ENCODE data around the gene PPBP.

Gene PPBP

GRCh38 chr4:74021601-74022000 is 33.6 kb upstream of the PPBP start:
- Histone ChIP-seq H3K27me3 (ENCODE audit: control insufficient read depth in 1 of 2, insufficient read depth in 1 of 2, low read length in 2 of 2) (no peaks in the 10 kb centered on the region), H3K79me1 (replicated peaks; ENCODE audit: low read length, poor library complexity, severe bottlenecking) (no peaks in the 10 kb centered on the region), H4K8ac (ENCODE audit: low read length) (no peak overlapping the region), H3K9ac (ENCODE audit: low read length) (no peak overlapping the region), H3K18ac (ENCODE audit: low read depth in 1 of 2, low read length in 2 of 2) (no peak overlapping the region), H2BK120ac (ENCODE audit: low read depth, low read length) (no peak overlapping the region), H4K91ac (ENCODE audit: low read length) (no peak overlapping the region), H3K36me3 (ENCODE audit: control insufficient read depth in 1 of 2, insufficient read depth in 2 of 2, low read depth in 1 of 2, low read length in 2 of 2) (no peaks in the 10 kb centered on the region), H3K23ac (ENCODE audit: low read length in 2 of 2) (no peak overlapping the region), H2BK12ac (ENCODE audit: low read length in 2 of 2) (no peak overlapping the region), H3K4me3 (ENCODE audit: insufficient read depth in 1 of 2, low read depth in 1 of 2, low read length in 2 of 2) (no peak overlapping the region), H3K27ac (ENCODE audit: low read length, poor library complexity, severe bottlenecking) (no peak overlapping the region), H3K4me2 (ENCODE audit: low read length, poor library complexity, severe bottlenecking) (no peak overlapping the region), H3K4me1 (ENCODE audit: control insufficient read depth, insufficient read depth, low read depth, low read length) (no peaks in the 10 kb centered on the region), H2AK5ac (ENCODE audit: low read length, severe bottlenecking) (no peak overlapping the region), H2AFZ (ENCODE audit: low read depth, low read length) (no peak overlapping the region), H2BK15ac (ENCODE audit: low read depth, poor library complexity, severe bottlenecking) (no peak overlapping the region), H3K14ac (ENCODE audit: low read length in 2 of 2) (no peak overlapping the region), H3K4ac (ENCODE audit: low read depth in 1 of 2, low read length in 2 of 2) (no peak overlapping the region), H3K9me3 (ENCODE audit: control insufficient read depth, low read length) (peaks cover 15% of the 10 kb centered on the region), H2BK5ac (ENCODE audit: low read depth, low read length, poor library complexity, severe bottlenecking) (no peak overlapping the region)
- WGBS, result 67% methylated on average over 1 of the region's 2 CpGs
- no peak for DNase-seq

GRCh38 chr4:74018771-74019170 is 30.8 kb upstream of the PPBP start:
- Histone ChIP-seq H2BK5ac (ENCODE audit: low read depth, low read length, poor library complexity, severe bottlenecking) (no peak overlapping the region), H2AK5ac (ENCODE audit: low read length, severe bottlenecking) (no peak overlapping the region), H3K36me3 (ENCODE audit: control insufficient read depth in 1 of 2, insufficient read depth in 2 of 2, low read depth in 1 of 2, low read length in 2 of 2) (no peaks in the 10 kb centered on the region), H2BK15ac (ENCODE audit: low read depth, poor library complexity, severe bottlenecking) (no peak overlapping the region), H3K27ac (ENCODE audit: low read length, poor library complexity, severe bottlenecking) (no peak overlapping the region), H3K9ac (ENCODE audit: low read length) (no peak overlapping the region), H3K23ac (ENCODE audit: low read length in 2 of 2) (no peak overlapping the region), H3K4ac (ENCODE audit: low read depth in 1 of 2, low read length in 2 of 2) (no peak overlapping the region), H4K8ac (ENCODE audit: low read length) (no peak overlapping the region), H4K91ac (ENCODE audit: low read length) (no peak overlapping the region), H3K4me2 (ENCODE audit: low read length, poor library complexity, severe bottlenecking) (no peak overlapping the region), H2BK12ac (ENCODE audit: low read length in 2 of 2) (peak overlapping the region in 1 of 2 experiments; percentile 88), H3K14ac (ENCODE audit: low read length in 2 of 2) (peak overlapping the region in 1 of 2 experiments; percentile 46), H3K79me1 (replicated peaks; ENCODE audit: low read length, poor library complexity, severe bottlenecking) (no peaks in the 10 kb centered on the region), H2AFZ (ENCODE audit: low read depth, low read length) (no peak overlapping the region), H3K4me1 (ENCODE audit: control insufficient read depth, insufficient read depth, low read depth, low read length) (no peaks in the 10 kb centered on the region), H3K27me3 (ENCODE audit: control insufficient read depth in 1 of 2, insufficient read depth in 1 of 2, low read length in 2 of 2) (no peaks in the 10 kb centered on the region), H3K4me3 (ENCODE audit: insufficient read depth in 1 of 2, low read depth in 1 of 2, low read length in 2 of 2) (no peak overlapping the region), H3K9me3 (ENCODE audit: control insufficient read depth, low read length) (no peaks in the 10 kb centered on the region), H3K18ac (ENCODE audit: low read depth in 1 of 2, low read length in 2 of 2) (peak overlapping the region in 1 of 2 experiments; percentile 80), H2BK120ac (ENCODE audit: low read depth, low read length) (no peak overlapping the region)
- no peak for DNase-seq
- WGBS, result 80% methylated on average over 2 of the region's 3 CpGs

GRCh38 chr4:74018116-74018515 is 30.1 kb upstream of the PPBP start:
- peak; percentile 33 for DNase-seq
- H3K23ac ChIP-seq (ENCODE audit: low read length in 2 of 2), result no peak overlapping the region
- H4K91ac ChIP-seq (ENCODE audit: low read length), result no peak overlapping the region
- no peaks in the 10 kb centered on the region for H3K79me1 ChIP-seq (replicated peaks; ENCODE audit: low read length, poor library complexity, severe bottlenecking)
- no peak overlapping the region for H3K27ac ChIP-seq (ENCODE audit: low read length, poor library complexity, severe bottlenecking)
- no peaks in the 10 kb centered on the region for H3K27me3 ChIP-seq (ENCODE audit: control insufficient read depth in 1 of 2, insufficient read depth in 1 of 2, low read length in 2 of 2)
- no peaks in the 10 kb centered on the region for H3K4me1 ChIP-seq (ENCODE audit: control insufficient read depth, insufficient read depth, low read depth, low read length)
- no peak overlapping the region for H3K4ac ChIP-seq (ENCODE audit: low read depth in 1 of 2, low read length in 2 of 2)
- no peaks in the 10 kb centered on the region for H3K36me3 ChIP-seq (ENCODE audit: control insufficient read depth in 1 of 2, insufficient read depth in 2 of 2, low read depth in 1 of 2, low read length in 2 of 2)
- H3K9ac ChIP-seq (ENCODE audit: low read length), result no peak overlapping the region
- H2BK15ac ChIP-seq (ENCODE audit: low read depth, poor library complexity, severe bottlenecking), result no peak overlapping the region
- H2BK120ac ChIP-seq (ENCODE audit: low read depth, low read length), result no peak overlapping the region
- no peak overlapping the region for H2AK5ac ChIP-seq (ENCODE audit: low read length, severe bottlenecking)
- H2BK12ac ChIP-seq (ENCODE audit: low read length in 2 of 2), result no peak overlapping the region
- H3K4me2 ChIP-seq (ENCODE audit: low read length, poor library complexity, severe bottlenecking), result no peak overlapping the region
- no peak overlapping the region for H2BK5ac ChIP-seq (ENCODE audit: low read depth, low read length, poor library complexity, severe bottlenecking)
- H3K9me3 ChIP-seq (ENCODE audit: control insufficient read depth, low read length), result no peaks in the 10 kb centered on the region
- H2AFZ ChIP-seq (ENCODE audit: low read depth, low read length), result no peak overlapping the region
- no peak overlapping the region for H3K14ac ChIP-seq (ENCODE audit: low read length in 2 of 2)
- no peak overlapping the region for H4K8ac ChIP-seq (ENCODE audit: low read length)
- no peak overlapping the region for H3K4me3 ChIP-seq (ENCODE audit: insufficient read depth in 1 of 2, low read depth in 1 of 2, low read length in 2 of 2)
- H3K18ac ChIP-seq (ENCODE audit: low read depth in 1 of 2, low read length in 2 of 2), result no peak overlapping the region

GRCh38 chr4:74016068-74016467 is 28.1 kb upstream of the PPBP start:
- no peak overlapping the region for H2BK12ac ChIP-seq (ENCODE audit: low read length in 2 of 2)
- H3K27ac ChIP-seq (ENCODE audit: low read length, poor library complexity, severe bottlenecking), result no peak overlapping the region

More at GRCh38 chr4:74016068-74016467, 28.1 kb upstream of the PPBP start:
- H3K23ac ChIP-seq (ENCODE audit: low read length in 2 of 2), result no peak overlapping the region
- no peak overlapping the region for H3K18ac ChIP-seq (ENCODE audit: low read depth in 1 of 2, low read length in 2 of 2)
- H3K9ac ChIP-seq (ENCODE audit: low read length), result no peak overlapping the region
- no peak overlapping the region for H3K4me2 ChIP-seq (ENCODE audit: low read length, poor library complexity, severe bottlenecking)
- WGBS, result 43% methylated on average over 1 of the region's 1 CpG
- H2AFZ ChIP-seq (ENCODE audit: low read depth, low read length), result no peak overlapping the region
- no peak overlapping the region for H4K91ac ChIP-seq (ENCODE audit: low read length)
- peak; percentile 64 for DNase-seq
- no peak overlapping the region for H2AK5ac ChIP-seq (ENCODE audit: low read length, severe bottlenecking)
- H3K4ac ChIP-seq (ENCODE audit: low read depth in 1 of 2, low read length in 2 of 2), result no peak overlapping the region
- no peak overlapping the region for H2BK120ac ChIP-seq (ENCODE audit: low read depth, low read length)
- H2BK15ac ChIP-seq (ENCODE audit: low read depth, poor library complexity, severe bottlenecking), result no peak overlapping the region
- H3K4me1 ChIP-seq (ENCODE audit: control insufficient read depth, insufficient read depth, low read depth, low read length), result no peaks in the 10 kb centered on the region
- H3K14ac ChIP-seq (ENCODE audit: low read length in 2 of 2), result no peak overlapping the region
- no peak overlapping the region for H4K8ac ChIP-seq (ENCODE audit: low read length)
- no peak overlapping the region for H3K4me3 ChIP-seq (ENCODE audit: insufficient read depth in 1 of 2, low read depth in 1 of 2, low read length in 2 of 2)
- H3K36me3 ChIP-seq (ENCODE audit: control insufficient read depth in 1 of 2, insufficient read depth in 2 of 2, low read depth in 1 of 2, low read length in 2 of 2), result no peaks in the 10 kb centered on the region
- no peaks in the 10 kb centered on the region for H3K79me1 ChIP-seq (replicated peaks; ENCODE audit: low read length, poor library complexity, severe bottlenecking)
- no peak overlapping the region for H2BK5ac ChIP-seq (ENCODE audit: low read depth, low read length, poor library complexity, severe bottlenecking)
- H3K27me3 ChIP-seq (ENCODE audit: control insufficient read depth in 1 of 2, insufficient read depth in 1 of 2, low read length in 2 of 2), result no peaks in the 10 kb centered on the region
- no peaks in the 10 kb centered on the region for H3K9me3 ChIP-seq (ENCODE audit: control insufficient read depth, low read length)
